ENCODE data around the gene RNF114. TPM values are rescaled to one million over a fixed set of nuclear protein-coding genes. Genes with fewer than 3 reads are reported as not detected.
A peak's percentile ranks its signal among the peaks of the same experiment; 100 is the strongest.

RNF114 gene
- total RNA-seq, 1 donor = 78.5 TPM

GRCh38 chr20:49913399-49914047 lies 22.7 kb upstream of the RNF114 start:
- H3K79me2 ChIP-seq (ENCODE audit: insufficient read depth, low read length) = peaks cover 63% of the 10 kb centered on the region
- peaks cover 55% of the 10 kb centered on the region for H4K20me1 ChIP-seq (ENCODE audit: insufficient read depth, low read length)
- no peak overlapping the region for H2AFZ ChIP-seq (ENCODE audit: low read length)
- TF ChIP-seq, protein P1, sequence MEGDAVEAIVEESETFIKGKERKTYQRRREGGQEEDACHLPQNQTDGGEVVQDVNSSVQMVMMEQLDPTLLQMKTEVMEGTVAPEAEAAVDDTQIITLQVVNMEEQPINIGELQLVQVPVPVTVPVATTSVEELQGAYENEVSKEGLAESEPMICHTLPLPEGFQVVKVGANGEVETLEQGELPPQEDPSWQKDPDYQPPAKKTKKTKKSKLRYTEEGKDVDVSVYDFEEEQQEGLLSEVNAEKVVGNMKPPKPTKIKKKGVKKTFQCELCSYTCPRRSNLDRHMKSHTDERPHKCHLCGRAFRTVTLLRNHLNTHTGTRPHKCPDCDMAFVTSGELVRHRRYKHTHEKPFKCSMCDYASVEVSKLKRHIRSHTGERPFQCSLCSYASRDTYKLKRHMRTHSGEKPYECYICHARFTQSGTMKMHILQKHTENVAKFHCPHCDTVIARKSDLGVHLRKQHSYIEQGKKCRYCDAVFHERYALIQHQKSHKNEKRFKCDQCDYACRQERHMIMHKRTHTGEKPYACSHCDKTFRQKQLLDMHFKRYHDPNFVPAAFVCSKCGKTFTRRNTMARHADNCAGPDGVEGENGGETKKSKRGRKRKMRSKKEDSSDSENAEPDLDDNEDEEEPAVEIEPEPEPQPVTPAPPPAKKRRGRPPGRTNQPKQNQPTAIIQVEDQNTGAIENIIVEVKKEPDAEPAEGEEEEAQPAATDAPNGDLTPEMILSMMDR (IDR thresholded peaks at IDR 0.05; ENCODE audit: extremely low read depth, low read depth, low read length) = no peak
- peak overlapping the region; percentile 95 for H3K4me3 ChIP-seq (ENCODE audit: insufficient read depth, low read length)
- peak; percentile 94 for DNase-seq (ENCODE audit: insufficient read length, low spot score, missing footprints)
- peaks cover 16% of the 10 kb centered on the region for H3K36me3 ChIP-seq (ENCODE audit: insufficient read depth, low read length)
- H3K27me3 ChIP-seq (ENCODE audit: insufficient read depth, low read length) = no peaks in the 10 kb centered on the region
- H3K4me1 ChIP-seq (ENCODE audit: insufficient read depth, low read length) = peaks cover 28% of the 10 kb centered on the region
- no peaks in the 10 kb centered on the region for H3K9me3 ChIP-seq (ENCODE audit: low read depth, low read length)
- peak overlapping the region; percentile 100 for H3K27ac ChIP-seq (ENCODE audit: low read depth, low read length)
- H3K4me2 ChIP-seq (ENCODE audit: insufficient read depth, low read length) = peak overlapping the region; percentile 100

- peaks cover 49% of the 10 kb centered on the region for H4K20me1 ChIP-seq (ENCODE audit: insufficient read depth, low read length)
- peaks cover 28% of the 10 kb centered on the region for H3K4me1 ChIP-seq (ENCODE audit: insufficient read depth, low read length)
- H2AFZ ChIP-seq (ENCODE audit: low read length) = peak overlapping the region; percentile 97
- H3K4me2 ChIP-seq (ENCODE audit: insufficient read depth, low read length) = peak overlapping the region; percentile 100
- peak overlapping the region; percentile 95 for H3K4me3 ChIP-seq (ENCODE audit: insufficient read depth, low read length)
- TF ChIP-seq, protein P1 (IDR thresholded peaks at IDR 0.05; ENCODE audit: extremely low read depth, low read depth, low read length) = no peak
- peaks cover 7% of the 10 kb centered on the region for H3K36me3 ChIP-seq (ENCODE audit: insufficient read depth, low read length)
- DNase-seq (ENCODE audit: insufficient read length, low spot score, missing footprints) = peak; percentile 70
- H3K27ac ChIP-seq (ENCODE audit: low read depth, low read length) = peak overlapping the region; percentile 100
- H3K79me2 ChIP-seq (ENCODE audit: insufficient read depth, low read length) = peaks cover 54% of the 10 kb centered on the region
- H3K27me3 ChIP-seq (ENCODE audit: insufficient read depth, low read length) = no peaks in the 10 kb centered on the region
- H3K9me3 ChIP-seq (ENCODE audit: low read depth, low read length) = no peaks in the 10 kb centered on the region
Measured at GRCh38 chr20:49914310-49915117, 21.7 kb upstream of the RNF114 start.

DNA sequence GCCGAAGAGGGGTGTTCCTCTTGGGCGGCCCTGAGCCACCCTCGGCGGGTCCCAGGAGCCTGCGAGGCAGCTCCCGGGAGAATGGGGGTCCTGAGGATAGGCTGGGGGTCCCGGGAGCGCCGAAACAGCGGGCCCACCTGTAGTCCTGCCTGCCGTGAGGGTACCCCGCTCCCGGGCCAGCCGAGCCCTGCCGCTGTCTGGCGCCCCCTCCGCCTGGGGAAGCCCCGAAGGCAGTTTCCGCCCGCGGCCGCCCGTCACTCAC lies 21.1 kb upstream of the RNF114 start:
- Histone ChIP-seq H3K9me3 (ENCODE audit: low read depth, low read length) (no peaks in the 10 kb centered on the region), H3K4me1 (ENCODE audit: insufficient read depth, low read length) (peaks cover 28% of the 10 kb centered on the region), H3K4me2 (ENCODE audit: insufficient read depth, low read length) (peak overlapping the region; percentile 100), H3K36me3 (ENCODE audit: insufficient read depth, low read length) (peaks cover 2% of the 10 kb centered on the region), H3K4me3 (ENCODE audit: insufficient read depth, low read length) (peak overlapping the region; percentile 95), H4K20me1 (ENCODE audit: insufficient read depth, low read length) (peaks cover 43% of the 10 kb centered on the region), H3K79me2 (ENCODE audit: insufficient read depth, low read length) (peaks cover 49% of the 10 kb centered on the region), H2AFZ (ENCODE audit: low read length) (peak overlapping the region; percentile 97), H3K27ac (ENCODE audit: low read depth, low read length) (peak overlapping the region; percentile 100), H3K27me3 (ENCODE audit: insufficient read depth, low read length) (no peaks in the 10 kb centered on the region)
- no peak for DNase-seq (ENCODE audit: insufficient read length, low spot score, missing footprints)
- TF ChIP-seq, protein P1 (IDR thresholded peaks at IDR 0.05; ENCODE audit: extremely low read depth, low read depth, low read length) = no peak

All from osteoblast (primary cell).